Measurements from ENCODE around the gene CDH13.

Gene CDH13

DNA sequence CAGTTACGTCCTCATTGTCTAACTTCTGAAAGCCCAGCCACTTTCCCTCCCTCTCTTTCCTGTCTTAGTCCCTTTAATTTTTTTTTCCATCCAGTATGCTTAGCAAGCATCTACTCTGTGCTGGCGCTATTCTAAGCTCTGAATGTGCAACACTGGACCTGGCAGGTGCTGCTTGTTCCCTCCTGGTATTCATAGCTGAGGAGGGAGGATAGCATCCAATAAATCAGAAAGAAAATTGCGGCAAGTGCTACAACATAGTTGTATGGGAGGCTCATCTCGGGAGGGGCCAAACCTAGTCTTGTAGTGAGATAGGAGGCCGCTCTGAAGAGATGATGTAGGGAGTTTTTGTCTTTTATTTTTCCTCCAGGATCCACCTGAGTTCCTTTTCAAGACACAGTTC is 723.7 kb downstream of the CDH13 start:
- no peak for TF ChIP-seq CTCF (IDR thresholded peaks at IDR 0.05; ENCODE audit: control insufficient read depth, extremely low read depth, insufficient read depth)
- H3K4me3 ChIP-seq (ENCODE audit: low read depth, low read length): no peak overlapping the region
- no peak for DNase-seq (ENCODE audit: low read depth)

DNA sequence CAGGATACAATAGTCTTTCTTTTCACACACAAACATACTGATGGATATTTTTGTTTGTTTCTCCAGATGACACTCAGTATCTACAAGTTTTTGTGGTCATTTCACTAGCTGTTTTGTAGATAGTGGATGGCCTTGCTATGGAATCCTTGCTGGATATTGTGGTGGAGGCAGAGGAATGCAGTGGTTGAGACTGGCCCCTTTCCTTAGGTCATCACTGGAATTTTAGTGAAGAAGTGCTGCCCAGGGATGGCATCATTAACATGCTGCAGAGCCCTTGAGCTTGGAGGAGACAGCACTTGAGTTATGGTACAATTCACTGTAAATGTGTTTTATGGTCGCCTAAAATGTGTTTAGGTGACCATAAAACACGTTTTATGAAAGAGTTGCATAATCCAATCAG is 725.1 kb downstream of the CDH13 start:
- no peak overlapping the region for H3K4me3 ChIP-seq (ENCODE audit: low read depth, low read length)
- DNase-seq (ENCODE audit: low read depth): no peak
- no peak for TF ChIP-seq CTCF (IDR thresholded peaks at IDR 0.05; ENCODE audit: control insufficient read depth, extremely low read depth, insufficient read depth)

- no peak for TF ChIP-seq CTCF (IDR thresholded peaks at IDR 0.05; ENCODE audit: control insufficient read depth, extremely low read depth, insufficient read depth)
- no peak for DNase-seq (ENCODE audit: low read depth)
- H3K4me3 ChIP-seq (ENCODE audit: low read depth, low read length): no peak overlapping the region
Measured at GRCh38 chr16:83353241-83353640, 726.5 kb downstream of the CDH13 start.

DNA sequence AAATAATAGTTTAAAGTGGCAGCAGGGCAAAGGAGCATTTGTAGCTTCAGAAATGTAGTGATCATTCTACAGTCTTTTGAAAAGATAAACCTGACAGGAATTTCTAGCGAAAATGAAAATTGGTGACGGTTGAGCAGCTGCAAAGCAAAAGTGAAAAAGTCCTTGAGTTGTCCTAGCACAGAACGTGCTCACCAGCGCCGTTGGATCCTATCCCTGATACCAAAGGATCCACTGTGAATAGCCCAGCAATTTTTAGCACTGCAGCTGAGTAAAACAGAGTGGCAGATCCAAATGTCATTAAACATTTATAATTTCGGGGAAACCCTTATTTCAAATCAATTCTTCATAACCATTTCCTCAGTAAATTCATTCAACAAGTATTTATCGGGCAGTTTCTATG is 727.2 kb downstream of the CDH13 start:
- no peak for DNase-seq (ENCODE audit: low read depth)
- H3K4me3 ChIP-seq (ENCODE audit: low read depth, low read length): no peak overlapping the region
- no peak for TF ChIP-seq CTCF (IDR thresholded peaks at IDR 0.05; ENCODE audit: control insufficient read depth, extremely low read depth, insufficient read depth)

DNA sequence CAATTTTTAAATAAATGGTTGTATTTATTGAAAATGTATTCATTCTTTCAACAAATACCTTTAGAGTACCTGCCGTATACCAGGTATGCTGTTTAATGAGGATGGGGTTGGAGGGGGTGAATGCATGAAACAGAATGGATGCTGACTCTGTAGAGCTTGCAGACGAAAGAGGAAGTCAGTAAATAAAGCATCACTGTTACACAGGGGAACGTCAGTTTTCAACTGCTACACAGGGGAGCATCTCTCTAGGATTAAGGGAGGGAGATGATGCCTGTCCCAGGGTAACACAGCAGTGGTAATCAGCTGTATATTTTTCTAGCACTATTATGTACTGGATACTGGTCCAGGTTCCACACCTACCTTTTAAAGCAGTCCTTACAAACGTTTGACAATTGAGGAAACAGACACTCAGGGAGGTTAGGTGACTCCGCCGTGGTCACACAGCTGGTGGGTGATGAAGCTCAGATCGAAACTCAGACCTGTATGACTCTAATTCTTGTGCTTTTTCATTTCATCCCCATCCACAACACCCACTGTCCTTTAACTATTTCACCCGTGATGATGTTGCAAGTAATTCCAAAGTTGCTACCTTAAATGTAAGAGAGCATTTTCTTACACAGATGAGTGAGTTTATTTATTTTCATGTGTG is 728.9 kb downstream of the CDH13 start:
- no peak overlapping the region for H3K4me3 ChIP-seq (ENCODE audit: low read depth, low read length)
- no peak for DNase-seq (ENCODE audit: low read depth)
- TF ChIP-seq CTCF (IDR thresholded peaks at IDR 0.05; ENCODE audit: control insufficient read depth, extremely low read depth, insufficient read depth): no peak

DNA sequence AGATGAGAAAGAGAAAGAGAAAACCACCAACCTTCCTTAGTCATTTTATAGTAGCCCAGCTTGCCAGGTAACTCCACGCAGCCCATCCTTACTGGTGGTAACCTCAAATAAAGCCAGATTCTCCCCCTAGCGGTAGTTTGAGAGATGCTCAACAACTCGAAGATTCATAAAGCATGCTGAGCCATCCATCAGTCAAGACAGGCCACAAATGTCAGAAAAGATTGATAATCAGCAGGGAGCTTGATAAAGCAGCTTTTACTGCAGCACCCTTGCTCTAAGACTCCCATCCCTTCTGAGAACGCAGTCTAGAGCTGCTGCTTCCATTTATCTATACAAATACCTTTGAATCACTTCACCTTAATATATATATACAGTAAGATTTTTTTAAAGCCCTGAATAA is 729.5 kb downstream of the CDH13 start:
- TF ChIP-seq CTCF (IDR thresholded peaks at IDR 0.05; ENCODE audit: control insufficient read depth, extremely low read depth, insufficient read depth): peak; percentile 65
- DNase-seq (ENCODE audit: low read depth): peak; percentile 45

GRCh38 chr16:83356986-83357385 is 730.2 kb downstream of the CDH13 start:
- no peak for TF ChIP-seq CTCF (IDR thresholded peaks at IDR 0.05; ENCODE audit: control insufficient read depth, extremely low read depth, insufficient read depth)
- DNase-seq (ENCODE audit: low read depth): no peak
- no peak overlapping the region for H3K4me3 ChIP-seq (ENCODE audit: low read depth, low read length)

More for the DNA sequence above, 729.5 kb downstream of the CDH13 start:
- H3K4me3 ChIP-seq (ENCODE audit: low read depth, low read length): no peak overlapping the region

Data from LNCaP clone FGC (cell line).